ENCODE results near the gene FOXN3.

DNA sequence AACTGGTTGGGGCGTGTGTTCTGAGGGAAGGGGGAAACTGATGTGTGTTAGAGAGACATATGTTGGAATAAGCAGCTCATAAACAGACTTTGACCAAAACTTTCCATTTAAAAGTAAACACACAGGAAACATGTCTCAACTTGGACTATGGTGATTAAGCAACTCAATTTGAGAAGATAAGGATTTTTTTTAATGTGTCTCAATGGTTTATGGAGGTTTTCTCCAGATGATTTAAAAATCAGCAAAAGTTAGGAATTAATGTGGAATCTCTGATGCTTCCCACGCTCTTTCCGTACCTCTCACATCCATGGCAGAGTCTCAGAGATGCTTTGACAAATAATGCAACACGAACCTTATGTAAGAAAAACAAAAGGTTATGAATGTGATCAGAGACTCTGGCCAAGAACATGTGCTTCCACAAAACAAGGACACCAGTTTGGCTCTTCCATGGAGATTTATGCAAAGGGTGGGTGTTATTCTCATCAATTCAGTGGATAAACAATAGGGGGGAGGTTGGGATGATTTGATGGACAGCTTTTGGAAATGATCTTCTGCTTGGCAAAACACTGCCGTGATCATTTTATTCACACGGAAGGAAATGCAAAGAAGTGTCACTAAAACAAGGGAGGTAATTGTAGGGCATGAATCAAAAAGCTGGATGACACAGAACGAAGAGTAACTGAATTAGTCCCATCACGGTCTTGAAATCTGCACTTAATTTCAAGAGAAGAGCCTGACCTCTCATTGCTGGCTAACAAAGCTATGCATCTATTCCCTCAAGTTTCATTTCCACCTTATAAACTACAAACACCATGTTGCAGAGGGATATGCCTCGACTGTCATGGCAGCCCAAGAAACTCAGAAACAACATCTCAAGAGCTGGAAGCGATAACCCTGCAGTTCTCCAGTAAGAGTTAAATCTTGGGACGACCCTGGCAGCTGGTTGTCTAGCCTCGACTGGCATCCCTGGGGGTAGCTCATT, 76.5 kb downstream of the FOXN3 start:
- TF ChIP-seq, protein P1, sequence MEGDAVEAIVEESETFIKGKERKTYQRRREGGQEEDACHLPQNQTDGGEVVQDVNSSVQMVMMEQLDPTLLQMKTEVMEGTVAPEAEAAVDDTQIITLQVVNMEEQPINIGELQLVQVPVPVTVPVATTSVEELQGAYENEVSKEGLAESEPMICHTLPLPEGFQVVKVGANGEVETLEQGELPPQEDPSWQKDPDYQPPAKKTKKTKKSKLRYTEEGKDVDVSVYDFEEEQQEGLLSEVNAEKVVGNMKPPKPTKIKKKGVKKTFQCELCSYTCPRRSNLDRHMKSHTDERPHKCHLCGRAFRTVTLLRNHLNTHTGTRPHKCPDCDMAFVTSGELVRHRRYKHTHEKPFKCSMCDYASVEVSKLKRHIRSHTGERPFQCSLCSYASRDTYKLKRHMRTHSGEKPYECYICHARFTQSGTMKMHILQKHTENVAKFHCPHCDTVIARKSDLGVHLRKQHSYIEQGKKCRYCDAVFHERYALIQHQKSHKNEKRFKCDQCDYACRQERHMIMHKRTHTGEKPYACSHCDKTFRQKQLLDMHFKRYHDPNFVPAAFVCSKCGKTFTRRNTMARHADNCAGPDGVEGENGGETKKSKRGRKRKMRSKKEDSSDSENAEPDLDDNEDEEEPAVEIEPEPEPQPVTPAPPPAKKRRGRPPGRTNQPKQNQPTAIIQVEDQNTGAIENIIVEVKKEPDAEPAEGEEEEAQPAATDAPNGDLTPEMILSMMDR (IDR thresholded peaks at IDR 0.05 in 4 of 5, conservative IDR thresholded peaks at IDR 0.05 in 1 of 5) = no peak
- no peak for TF ChIP-seq POLR2A (IDR thresholded peaks at IDR 0.05)

All from gastrocnemius medialis (tissue), 4 donors.